Melanocyte of skin (primary cell): ENCODE results near the gene PASD1. TPM values are rescaled to one million over a fixed set of nuclear protein-coding genes. Genes with fewer than 3 reads are reported as not detected.

ENCODE experiments used
- total RNA-seq, 2 donors: library from RNA; depleted of rRNA; stranded (reverse); fragments of >200 nt; gene quantifications; 2 replicates each; pipeline ENCODE4 v1.2.3, GENCODE V29; 2012

The PASD1 gene, protein sequence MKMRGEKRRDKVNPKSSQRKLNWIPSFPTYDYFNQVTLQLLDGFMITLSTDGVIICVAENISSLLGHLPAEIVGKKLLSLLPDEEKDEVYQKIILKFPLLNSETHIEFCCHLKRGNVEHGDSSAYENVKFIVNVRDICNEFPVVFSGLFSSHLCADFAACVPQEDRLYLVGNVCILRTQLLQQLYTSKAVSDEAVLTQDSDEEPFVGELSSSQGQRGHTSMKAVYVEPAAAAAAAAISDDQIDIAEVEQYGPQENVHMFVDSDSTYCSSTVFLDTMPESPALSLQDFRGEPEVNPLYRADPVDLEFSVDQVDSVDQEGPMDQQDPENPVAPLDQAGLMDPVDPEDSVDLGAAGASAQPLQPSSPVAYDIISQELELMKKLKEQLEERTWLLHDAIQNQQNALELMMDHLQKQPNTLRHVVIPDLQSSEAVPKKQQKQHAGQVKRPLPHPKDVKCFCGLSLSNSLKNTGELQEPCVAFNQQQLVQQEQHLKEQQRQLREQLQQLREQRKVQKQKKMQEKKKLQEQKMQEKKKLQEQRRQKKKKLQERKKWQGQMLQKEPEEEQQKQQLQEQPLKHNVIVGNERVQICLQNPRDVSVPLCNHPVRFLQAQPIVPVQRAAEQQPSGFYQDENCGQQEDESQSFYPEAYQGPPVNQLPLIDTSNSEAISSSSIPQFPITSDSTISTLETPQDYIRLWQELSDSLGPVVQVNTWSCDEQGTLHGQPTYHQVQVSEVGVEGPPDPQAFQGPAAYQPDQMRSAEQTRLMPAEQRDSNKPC
- not detected for total RNA-seq

DNA sequence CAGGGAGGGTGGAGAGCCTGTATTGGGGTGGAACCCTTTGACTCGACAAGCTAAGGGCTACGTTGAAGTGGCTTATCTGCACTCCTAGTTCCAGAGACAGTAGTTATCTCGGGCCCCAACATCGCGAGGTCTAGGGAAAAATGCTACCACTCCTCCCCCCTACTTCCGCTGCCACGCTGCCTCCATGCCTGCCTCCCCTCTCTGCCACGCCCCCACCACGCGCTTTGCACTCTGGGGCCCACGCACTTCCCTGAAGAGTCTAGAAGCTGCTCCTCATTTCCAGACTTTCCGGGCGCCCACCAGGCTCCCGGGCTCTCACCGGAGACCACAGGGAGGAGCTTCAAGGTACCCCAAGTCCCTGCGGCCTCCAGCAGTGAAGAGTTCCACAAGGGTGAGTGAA lies at the start of gene PASD1:
Gene PASD1 (plus strand): TSS at position 227 of the 400 bp plus-strand sequence. CDS start 37,879 bp downstream, outside the sequence.

DNA sequence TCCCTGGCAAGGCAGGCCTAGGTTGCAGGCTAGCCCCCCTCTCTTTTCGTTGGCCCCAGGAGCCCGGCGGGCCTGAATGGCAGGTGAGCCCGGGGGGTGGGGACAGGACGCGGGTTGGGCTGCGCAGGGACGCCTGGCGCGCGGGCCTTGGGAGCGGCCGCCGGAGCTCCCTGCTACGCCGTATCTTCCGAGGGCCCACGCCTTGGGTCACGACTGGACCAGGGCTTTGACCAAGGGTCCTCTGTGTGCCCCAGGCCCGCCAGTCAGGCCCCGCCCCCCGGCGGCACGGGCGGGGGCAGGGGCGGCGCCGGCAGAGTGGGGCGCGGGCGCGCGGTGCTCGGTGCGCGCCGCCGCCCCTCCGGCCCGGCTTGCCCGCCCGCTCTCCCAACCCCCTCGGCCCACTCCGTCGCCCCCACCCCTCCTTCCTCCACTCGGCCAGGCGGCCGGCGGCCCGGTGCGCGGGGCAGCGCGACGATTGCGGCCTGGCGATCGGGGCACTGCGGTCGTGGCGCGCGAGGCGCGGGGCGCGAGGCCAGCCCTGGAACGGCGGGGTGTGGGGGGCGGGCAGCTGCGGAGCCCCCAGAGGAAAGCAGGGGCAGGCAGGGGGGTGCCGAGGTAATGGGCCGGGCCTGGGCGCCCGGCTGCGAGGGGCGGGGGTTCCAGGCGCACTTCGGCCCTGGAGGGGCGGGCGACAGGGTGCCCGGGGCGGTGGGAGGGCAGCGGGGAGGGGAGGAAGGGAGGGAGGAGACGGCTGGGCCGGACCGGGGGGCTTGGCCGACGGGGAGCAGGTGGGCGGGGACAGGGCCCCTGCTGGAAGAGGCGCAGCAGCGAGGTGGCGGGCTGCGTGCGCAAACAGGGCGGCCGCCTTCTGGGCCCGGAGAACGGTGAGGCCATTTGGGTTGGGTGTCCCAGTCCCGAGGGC lies 131.4 kb downstream of the PASD1 start, which contains the start of gene PRRG3:
Gene PRRG3 (plus strand): TSS at position 798 of the 922 bp plus-strand sequence. CDS start 3,357 bp downstream, outside the sequence.

DNA sequence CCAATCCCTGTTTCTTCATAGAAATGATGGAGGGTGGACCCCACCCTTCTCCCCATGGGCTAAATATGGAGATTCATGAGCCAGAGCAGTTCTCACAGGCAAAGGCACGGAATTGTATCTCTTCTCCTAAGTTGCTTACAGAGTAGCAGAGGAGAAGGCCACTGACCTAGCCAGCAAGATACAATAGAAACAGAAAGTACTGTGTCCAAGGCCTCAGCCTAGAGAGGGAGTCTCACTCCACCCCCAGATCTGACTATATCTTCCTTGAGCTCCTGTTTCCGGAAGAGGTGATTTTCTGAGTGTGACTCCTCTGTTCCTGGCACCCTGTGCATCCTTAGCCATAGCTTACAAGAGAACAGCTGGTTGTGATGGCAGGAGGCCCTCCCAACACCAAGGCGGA lies 152.3 kb downstream of the PASD1 start, which contains the start of gene FATE1:
Gene FATE1 (plus strand): TSS at position 284 of the 400 bp plus-strand sequence. CDS start 85 bp downstream, at position 369.

Other genes starting within 250 kb of the PASD1 start
- 10 to 100 TPM; 49.9 to 68.6 TPM for gene VMA21, start 166.5 kb upstream of the PASD1 start, total RNA-seq
- gene PRRG3, start 131.8 kb downstream of the PASD1 start, total RNA-seq = not detected
- not detected for gene FATE1, start 152.4 kb downstream of the PASD1 start, total RNA-seq
- gene CNGA2, start 171.1 kb downstream of the PASD1 start, total RNA-seq = not detected